Dermis blood vessel endothelial cell (primary cell): ENCODE measurements around the gene ACAP1. TPM values are rescaled to one million over a fixed set of nuclear protein-coding genes. Genes with fewer than 3 reads are reported as not detected.
A peak's percentile ranks its signal among the peaks of the same experiment; 100 is the strongest.
"Not testable (repeated sequence)": the region's sequence is repeated elsewhere in the genome, so short reads cannot be mapped to it uniquely, and the experiment has no call there.

Source experiments
- DNase-seq: peaks from one replicate; pipeline ENCODE4 v3.0.0; 2010
- total RNA-seq: library from RNA; depleted of rRNA; stranded (reverse); fragments of >200 nt; gene quantifications from 2 replicates; pipeline ENCODE4 v1.2.3, GENCODE V29; 2014

The ACAP1 gene
- total RNA-seq, 1 donor from 2014 or later = not detected

DNA sequence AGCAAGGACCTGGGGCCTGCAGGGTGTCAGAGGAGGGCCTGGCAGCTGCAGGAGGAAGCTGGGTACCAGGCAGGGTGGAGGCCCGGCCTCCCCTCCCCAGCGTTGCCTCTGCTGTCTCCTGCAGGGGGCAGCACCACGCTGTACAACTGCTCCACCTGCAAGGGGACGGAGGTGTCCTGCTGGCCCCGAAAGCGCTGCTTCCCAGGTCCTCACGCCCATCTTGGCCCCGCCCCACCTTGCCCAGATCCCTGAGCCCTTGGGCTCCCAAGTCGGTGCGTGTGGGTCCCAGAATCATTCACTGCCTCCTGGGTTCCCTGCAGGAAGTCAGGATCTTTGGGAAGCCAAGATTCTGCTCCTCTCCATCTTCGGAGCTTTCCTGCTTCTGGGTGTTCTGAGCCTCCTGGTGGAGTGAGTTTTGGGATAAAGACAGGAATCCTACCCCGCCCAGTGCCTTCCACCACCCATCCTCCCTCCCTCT is 19.8 kb downstream of the ACAP1 start:
- DNase-seq = peak; percentile 86

DNA sequence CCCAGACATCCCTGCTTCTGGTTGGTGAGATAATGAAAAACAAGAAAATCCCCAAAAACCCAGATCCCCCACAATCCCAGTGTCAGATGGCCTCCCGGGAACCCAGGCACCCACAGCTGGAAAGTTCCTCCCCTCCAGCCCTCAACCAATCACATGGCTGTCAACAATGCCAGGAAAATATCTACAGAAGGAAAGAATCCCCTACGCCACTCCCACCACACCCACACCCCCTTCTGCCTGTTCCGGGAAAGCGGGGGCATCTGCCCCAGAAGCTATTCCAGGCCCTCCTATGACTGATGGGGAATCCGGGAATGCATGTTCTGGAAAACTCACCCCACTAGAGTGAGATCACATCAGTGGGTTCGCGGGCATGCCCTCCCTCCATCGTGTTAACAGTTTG is 20.4 kb downstream of the ACAP1 start:
- DNase-seq = no peak

DNA sequence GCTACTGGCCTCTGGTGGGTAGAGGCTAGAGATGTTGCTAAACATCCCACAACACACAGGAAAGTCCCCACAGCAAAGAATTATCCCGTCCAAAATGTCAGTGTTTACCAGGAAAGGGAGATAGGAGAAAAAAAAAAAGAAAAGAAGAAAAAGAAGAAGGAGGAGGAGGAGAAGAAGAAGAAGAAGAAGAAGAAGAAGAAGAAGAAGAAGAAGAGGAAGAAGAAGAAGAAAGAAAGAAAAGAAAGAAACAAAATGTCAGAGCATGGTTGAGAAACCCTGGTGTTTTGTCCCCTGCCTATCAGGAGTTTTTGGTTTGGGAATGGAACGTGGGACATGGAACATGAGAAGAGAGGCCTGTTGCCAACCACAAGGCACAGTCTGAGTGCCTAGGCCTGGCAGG is 21.1 kb downstream of the ACAP1 start:
- no peak for DNase-seq

DNA sequence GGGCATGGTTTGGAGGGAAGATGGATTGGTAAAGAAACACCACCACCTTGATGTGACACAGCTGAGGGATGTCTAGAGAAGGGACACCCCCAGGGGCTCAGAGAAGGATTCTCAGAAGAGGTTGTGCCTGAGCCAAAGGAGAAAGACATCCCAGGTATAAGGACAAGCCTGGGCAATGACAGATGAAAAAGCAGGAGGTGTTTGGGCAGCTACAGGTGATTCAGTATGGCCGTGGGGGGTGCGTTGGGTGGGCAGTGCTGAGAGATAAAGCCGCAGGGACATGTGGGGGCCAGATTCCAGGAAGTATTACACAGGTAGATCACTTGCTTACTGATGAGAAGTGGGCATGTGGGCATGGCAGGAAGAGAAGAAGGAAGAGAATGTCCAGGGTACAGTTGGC is 25.6 kb downstream of the ACAP1 start:
- no peak for DNase-seq

DNA sequence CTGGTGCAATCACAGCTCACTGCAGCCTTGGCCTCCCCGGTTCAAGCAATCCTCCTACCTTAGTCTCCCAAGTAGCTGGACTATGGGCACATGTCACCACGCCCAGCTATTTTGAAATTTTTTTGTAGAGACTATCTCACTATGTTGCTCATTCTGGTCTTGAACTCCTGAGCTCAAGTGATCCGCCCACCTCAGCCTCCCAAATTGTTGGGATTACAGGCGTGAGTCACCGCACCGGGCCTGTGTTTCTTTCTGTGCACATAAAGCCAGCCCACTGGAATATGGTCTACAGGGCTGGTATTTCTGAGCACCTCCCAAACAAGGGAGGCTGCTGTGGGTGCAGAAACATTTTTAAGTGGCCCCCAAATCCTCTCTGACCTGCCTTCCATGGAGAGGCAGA is 27.0 kb downstream of the ACAP1 start:
- no peak for DNase-seq

DNA sequence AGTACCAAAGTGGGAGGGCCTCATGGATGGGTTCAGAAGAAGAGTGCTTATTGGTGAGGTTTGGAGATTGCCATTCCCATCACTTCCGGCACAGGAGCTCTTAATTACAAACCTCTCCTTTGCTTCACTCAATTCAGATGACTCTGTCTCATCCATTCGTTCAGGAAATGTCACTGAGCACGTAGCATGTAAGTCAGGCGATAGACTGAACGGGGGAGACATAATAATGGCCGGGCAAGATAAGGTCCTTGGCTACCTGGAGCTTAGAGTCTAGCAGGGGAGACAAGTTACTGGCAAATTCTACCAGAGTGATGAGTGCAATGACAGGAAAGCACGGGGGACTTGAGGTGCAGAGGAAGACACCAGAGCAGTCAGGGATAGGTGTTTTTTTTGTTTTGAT is 29.6 kb downstream of the ACAP1 start:
- not testable (repeated sequence) for DNase-seq

DNA sequence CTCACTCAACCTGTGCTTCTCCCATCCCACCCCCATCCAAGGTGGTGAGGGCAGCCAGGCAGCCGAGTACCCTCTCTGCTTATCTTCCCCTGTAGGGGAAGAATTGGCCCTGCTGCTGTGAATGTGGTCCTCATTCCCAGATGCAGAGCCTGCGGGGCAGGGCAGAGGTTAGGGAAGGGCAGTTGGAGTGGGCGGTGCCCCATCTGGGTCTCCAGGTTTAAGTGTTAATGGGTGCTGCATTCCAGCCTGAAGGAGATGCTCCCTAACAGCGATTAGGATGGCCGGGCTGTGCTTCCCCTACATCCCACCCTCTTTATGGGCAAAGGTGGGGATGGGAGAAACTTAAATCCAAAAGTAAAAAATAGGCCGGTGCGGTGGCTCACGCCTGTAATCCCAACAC is 30.8 kb downstream of the ACAP1 start:
- DNase-seq = no peak

DNA sequence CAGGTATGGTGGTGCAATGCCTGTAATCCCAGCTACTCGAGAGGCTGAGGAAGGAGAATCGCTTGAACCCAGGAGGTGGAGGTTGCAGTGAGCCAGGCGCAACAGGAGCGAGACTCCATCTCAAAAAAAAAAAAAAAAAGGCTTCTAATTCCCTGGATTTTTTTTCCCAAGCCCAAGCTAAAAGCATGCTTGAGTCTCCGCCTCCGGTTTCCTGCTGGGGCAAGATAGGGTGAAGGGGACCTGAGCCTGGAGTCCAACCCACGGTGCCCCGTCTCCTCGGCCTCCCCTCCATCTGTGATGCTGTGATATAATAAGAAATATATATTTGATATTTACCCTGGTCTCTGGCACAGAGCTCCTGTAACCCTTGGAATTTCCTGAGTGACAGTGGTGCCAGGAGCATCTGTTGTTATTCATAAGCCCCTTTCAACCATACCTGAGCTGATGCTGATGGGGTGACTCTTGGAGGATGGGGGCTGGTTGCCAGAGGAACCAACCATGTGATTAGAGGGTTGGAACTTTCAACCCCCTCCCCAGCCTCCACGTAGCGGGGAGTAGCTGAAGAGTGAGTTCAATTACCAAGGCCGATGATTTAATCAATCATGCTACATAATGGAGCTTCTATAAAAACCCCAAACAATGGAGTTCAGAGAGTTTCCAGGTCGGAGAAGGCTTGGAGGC is 31.7 kb downstream of the ACAP1 start:
- no peak for DNase-seq

DNA sequence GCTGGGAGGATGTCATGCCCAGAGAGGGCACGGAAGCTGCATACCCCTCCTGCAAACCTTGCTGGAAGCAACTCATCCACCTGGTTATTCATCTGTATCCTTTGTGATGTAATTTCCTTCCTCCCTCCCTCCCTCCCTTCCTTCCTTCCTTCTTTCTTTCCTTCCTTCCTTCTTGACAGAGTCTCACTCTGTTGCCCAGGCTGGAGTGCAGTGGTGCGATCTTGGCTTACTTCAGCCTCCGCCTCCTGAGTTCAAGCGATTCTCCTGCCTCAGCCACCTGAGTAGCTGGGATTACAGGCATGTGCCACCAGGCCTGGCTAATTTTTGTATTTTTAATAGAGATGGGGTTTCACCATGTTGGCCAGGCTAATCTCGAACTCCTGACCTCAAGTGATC is 32.3 kb downstream of the ACAP1 start:
- not testable (repeated sequence) for DNase-seq

DNA sequence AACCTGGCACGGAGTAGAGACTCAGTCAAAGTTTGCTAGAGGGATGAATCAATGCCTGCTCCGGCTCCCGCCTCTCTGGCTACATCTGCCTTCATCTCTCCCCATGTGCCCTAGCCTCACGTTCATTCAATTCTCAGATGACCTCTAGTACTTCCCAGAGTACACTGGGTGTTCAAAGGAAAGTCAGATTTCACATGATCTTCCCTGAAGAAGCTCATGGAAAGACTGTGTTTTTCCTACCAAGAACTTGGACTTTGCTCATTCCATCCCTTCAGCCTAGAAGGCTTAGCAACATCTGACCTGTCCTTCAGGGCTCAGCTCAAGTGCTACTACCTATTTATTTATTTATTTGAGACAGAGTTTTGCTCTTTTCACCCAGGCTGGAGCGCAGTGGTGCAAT is 33.5 kb downstream of the ACAP1 start:
- DNase-seq = no peak

DNA sequence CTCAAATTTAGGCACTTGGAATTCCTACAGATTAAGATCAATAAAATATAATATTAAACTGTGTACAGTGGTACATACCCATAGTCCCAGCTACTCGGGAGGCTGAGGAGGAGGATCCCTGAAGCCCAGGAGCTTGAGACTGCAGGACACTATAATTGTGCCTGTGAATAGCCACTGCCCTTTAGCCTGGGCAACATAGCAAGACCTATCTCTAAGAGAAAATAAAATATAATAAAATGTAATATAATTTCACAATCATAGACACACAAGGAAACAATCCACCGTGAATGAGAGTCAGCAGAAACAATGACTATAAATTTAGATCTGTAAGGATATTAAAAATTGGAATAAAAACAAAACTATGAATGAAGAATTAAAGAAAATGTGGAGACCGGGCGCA is 34.5 kb downstream of the ACAP1 start:
- DNase-seq = no peak

DNA sequence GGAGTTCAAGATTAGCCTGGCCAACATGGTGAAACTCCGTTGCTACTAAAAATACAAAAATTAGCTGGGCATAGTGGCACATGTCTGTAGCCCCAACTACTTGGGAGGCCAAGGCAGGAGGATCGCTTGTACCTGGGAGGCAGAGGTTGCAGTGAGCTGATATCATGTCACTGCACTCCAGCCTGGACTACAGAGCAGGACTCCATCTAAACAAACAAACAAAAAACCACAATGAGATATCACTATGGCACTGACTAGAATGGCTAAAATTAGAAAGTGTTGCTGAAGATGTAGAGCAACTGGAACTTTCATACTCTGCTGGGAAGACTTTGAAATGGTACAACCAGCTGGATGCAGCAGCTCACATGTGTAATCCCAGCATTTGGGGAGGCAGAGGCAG is 38.0 kb downstream of the ACAP1 start:
- DNase-seq = no peak

DNA sequence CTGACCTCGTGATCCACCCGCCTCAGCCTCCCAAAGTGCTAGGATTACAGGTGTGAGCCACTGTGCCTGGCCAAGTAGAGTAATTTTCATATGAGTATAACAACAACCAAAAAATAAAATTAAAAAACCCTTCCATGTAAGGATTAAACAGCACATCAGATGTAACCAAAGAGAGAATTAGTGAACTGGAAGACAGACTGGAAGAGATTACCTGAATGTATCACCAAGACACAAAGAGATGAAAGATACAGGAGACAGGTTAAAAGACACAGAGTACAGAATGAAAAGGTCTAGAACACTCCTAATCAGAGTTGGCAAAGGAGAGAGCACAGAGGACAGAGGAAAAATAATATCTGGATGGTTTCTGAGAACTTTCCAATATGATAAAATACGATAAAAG is 42.8 kb downstream of the ACAP1 start:
- DNase-seq = no peak

DNA sequence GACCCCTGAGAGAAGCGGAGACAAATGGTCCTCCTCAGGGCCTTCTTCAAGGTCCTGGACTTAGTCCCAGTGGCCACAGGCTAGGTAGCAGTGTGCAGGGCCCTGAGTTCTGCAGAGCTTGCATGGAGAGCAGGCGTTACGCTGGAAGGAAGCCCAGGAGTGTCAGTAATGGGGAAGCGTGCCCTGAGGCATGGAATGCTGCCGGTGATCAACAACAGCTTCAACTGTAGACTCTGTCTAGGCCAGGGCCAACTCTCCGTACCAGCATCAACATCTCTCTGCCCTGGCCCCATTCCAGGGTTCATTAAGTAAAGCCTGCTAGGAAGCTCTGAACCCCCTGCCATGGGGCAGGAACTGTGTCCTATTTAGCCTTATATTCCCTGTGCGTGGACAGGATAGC is 44.0 kb downstream of the ACAP1 start:
- no peak for DNase-seq

DNA sequence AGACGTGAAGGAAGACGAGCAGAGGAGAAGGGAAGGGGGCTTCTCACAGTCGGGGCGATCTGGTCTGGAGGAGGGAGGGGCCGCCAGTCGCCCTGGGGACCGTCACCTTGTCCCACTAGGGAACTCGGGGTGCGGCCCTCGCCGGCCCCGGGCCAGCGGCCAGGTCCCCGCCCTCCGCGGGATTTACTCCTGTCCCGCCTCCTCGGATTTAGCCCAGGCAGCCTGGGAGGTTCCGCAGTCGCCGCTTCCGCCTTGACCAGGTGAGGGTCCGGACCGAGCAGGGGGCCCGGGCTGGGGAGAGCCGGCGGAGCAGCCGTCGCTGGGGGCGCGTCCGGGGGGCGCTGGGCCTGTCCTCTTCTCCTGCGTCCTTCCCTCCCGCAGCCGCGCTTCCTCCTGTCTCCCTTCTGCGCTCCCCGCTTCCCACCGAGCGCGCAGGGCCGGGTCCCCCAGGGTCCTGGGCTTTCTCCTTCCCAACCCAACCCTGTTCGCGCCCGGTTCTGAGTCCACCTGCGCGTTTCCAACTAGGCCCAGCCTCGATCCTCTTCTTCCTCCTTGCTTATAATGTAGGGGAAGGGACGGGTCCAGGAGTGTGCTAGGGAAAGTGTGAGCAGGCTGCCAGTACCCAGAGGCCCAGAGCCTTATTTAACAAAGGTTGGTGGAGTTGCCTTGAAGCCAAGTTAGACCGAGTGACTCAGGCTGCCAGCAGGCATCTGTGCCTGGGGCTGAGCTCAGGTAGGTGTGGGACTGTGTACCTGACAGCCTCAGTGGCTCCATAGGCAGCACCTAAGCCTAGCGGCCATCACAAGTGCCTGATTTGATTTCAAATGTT is 44.7 kb downstream of the ACAP1 start, which contains the start of gene TNK1:
TSS of gene TNK1 (plus strand) at position 235 of the 829 bp plus-strand sequence. CDS start 1,838 bp downstream, outside the sequence.
- no peak for DNase-seq

DNA sequence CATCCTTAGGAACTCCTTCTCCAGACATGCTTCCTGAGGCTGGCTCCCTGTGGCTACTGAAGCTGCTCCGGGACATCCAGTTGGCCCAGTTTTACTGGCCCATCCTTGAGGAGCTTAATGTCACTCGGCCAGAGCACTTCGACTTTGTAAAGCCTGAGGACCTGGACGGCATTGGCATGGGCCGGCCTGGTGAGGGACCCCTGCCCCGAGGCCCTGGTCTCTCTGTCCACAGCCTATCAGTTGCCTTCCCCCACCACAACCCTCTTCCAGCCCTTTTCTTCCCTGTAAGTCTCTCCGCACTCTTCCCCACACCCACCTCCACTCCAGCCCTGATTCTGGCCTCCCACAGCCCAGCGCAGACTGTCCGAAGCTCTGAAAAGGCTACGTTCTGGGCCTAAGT is 46.6 kb downstream of the ACAP1 start:
- no peak for DNase-seq

DNA sequence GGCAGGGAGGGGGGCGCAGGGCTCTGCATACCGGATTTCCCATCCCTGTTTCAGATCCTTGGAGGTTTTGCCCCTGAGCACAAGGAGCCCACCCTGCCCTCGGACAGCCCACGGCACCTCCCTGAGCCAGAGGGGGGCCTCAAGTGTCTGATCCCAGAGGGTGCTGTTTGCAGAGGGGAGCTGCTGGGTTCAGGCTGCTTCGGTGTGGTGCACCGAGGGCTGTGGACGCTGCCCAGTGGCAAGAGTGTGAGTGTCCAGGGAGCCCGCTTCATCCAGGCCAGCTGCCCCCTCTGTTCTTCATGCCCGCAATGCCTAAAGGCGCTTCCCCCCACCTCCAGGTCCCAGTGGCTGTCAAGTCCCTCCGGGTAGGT is 47.0 kb downstream of the ACAP1 start:
- DNase-seq = no peak

DNA sequence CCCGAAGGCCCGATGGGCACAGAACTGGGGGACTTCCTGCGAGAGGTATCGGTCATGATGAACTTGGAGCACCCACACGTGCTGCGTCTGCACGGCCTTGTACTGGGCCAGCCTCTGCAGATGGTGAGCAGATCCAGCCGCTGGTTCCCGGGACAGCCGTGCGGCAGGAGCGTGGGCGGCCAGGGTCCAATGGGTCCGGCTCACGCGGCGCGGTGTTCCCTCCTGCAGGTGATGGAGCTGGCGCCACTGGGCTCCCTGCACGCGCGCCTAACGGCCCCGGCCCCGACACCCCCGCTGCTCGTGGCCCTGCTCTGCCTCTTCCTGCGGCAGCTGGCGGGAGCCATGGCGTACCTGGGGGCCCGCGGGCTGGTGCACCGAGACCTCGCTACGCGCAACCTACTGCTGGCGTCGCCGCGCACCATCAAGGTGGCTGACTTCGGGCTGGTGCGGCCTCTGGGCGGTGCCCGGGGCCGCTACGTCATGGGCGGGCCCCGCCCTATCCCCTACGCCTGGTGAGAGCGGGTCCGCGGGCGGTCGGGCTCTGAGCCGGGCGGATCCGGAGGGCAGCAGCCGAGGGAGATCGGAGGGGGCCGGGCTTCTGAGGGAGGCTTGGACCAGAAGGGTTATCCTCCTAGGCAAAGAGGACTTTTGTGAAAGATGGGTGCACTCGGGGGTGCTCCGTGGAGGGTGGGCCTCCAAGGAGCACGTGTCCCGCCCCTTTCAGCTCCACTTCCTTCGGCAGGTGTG is 47.6 kb downstream of the ACAP1 start:
- peak; percentile 45 for DNase-seq

DNA sequence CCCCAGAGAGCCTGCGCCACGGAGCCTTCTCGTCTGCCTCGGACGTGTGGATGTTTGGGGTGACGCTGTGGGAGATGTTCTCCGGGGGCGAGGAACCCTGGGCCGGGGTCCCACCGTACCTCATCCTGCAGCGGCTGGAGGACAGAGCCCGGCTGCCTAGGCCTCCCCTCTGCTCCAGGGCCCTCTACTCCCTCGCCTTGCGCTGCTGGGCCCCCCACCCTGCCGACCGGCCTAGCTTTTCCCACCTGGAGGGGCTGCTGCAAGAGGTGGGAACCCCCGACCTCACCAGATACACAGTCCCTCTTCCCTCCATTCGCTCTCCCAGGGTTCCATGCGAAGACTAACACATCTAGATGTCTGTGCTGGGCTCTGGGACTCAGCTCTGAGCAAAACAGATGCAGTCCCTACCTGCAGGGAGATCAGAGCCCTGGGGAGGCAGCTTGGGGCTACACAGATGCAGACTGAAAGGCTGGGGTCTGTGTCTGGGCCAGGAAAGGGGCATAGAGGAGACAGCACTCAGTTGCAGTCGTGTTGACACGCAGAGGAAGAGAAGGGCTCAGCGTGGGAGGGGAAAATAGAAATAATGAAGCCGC is 48.3 kb downstream of the ACAP1 start:
- DNase-seq = no peak

DNA sequence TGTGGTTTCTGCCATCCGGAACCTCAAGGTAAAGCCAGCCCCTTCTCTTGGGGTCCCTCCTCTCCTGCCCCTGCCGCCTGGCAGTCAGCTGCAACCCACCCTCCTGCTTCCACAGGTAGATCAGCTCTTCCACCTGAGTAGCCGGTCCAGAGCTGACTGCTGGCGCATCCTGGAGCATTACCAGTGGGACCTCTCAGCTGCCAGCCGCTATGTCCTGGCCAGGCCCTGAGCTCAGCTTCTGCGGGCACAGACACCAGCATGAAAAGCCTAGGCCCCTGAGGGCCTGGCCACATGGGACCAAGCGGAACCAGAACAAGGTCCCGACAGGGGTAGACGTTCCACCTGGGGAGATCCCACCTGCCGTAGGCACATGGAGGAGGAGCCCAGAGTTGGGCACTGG is 52.5 kb downstream of the ACAP1 start:
- no peak for DNase-seq

DNA sequence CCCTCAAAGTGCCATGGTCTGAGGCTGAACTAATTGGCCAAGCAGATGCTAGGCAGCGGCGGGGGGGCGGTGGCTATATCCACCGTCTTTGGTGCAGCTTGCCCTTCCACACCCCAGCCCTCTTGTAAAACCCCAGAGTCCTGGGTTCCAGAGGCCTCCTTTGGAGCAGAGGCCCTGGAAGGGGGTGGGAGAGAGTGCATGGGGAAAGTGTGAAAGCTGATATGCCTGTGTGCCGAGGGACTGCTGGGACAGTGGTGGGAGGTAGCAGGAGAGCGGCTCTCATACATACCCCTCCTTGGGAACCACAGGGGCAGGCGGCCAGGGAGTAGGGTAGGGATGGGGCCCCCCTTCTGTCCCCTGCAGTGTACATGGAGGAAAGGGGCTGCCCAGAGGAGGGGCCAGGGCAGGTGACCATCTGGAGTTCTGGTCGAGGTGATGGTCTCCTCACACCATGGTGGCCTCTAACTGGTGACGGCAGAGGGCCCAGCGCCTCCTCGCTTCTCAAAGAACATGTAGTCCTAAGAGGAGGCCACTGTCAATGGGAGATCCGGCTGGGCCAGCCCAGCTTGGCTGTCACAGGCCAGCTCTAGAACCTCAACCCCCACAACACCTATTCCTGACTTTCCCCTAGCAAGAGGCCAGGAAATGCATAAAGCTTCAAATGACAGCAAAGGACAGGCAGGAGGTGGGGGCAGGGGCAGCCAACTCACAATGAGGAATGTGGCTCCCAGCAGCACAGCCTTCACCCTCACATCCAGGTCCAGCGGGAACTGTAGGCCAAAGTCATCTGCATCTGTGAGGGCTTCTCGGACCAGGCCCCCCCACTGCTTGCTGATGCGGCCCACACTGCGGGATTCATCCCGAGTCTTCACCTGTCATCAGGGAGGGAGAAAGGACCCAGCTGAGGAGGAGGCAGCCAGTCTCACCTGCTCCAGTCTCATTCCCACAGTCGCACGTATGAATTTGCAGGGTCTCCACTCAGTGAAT is 53.9 kb downstream of the ACAP1 start:
- DNase-seq = no peak

DNA sequence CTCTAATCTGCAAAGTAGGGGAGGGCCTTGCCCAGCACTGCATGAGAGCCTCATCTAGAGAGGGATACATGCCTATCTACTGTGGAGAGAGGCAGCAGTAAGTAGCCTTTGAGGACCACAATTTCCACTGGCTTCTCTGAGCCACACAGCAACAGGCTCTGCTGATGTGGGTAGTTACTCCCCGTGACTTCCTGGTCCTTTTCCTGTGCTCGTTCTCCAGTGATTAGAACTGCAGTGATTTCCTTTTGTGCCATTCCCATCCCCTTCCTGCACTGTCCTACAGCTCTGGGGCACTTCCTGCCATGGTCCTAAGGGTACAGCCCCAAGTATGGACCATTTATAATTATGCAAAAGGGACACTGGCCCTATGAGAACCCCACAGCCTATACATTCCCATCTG is 55.0 kb downstream of the ACAP1 start:
- DNase-seq = peak; percentile 54
